HG02678 (cell line): Measurements from ENCODE around the gene RAB6B.

Source experiments
- ATAC-seq: cut with Tn5 transposase; IDR thresholded peaks from one replicate; pipeline ENCODE4 v1.9.1; 2021; ENCODE audit warnings: mild to moderate bottlenecking, moderate library complexity; ENCODE audit not compliant: unreplicated experiment

The RAB6B gene

GRCh38 chr3:133776794-133777438, 118.8 kb downstream of the RAB6B start:
- ATAC-seq: no peak

GRCh38 chr3:133775835-133776234, 119.8 kb downstream of the RAB6B start:
- no peak for ATAC-seq

- no peak for ATAC-seq
These were observed 120.4 kb downstream of the RAB6B start for GRCh38 chr3:133775309-133775708.
